ENCODE results near the gene OCRL. TPM values are rescaled to one million over a fixed set of nuclear protein-coding genes. Genes with fewer than 3 reads are reported as not detected.

The OCRL gene
- total and polyA plus RNA-seq, 2 of the 13 experiments (the other 11 are each of a cell fraction or from before 2014, with no cell fraction given): 13.4 to 32.0 TPM

DNA sequence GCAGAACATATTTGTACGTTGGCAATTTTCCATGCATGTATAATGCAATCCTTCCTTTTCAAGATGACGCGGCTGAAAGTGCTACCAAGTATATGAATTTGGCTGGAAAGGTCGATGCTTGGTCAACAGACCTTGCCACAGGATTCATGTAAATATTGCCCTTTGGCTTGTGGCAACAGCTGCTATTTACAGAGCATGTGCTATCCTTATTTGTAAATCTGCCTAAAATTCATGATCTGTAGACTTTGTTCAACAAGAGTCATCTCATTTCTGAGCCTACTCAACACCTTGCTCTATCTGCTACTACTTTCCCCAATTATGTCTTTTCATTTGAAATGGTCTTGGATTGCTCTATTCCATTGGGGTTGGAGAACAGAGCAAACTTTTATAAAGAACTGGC, 14.9 kb upstream of the OCRL start (continued):
- TF ChIP-seq AGO2 (optimal IDR thresholded peaks at IDR 0.05; ENCODE audit: low read depth, low read length) (no peak), BCL6 (CRISPR knock-in tag; IDR thresholded peaks at IDR 0.05) (peak; percentile 86), HNRNPK (IDR thresholded peaks at IDR 0.05; ENCODE audit: low read depth, low read length, poor library complexity, severe bottlenecking) (no peak), ZNF256 (CRISPR knock-in tag; conservative IDR thresholded peaks at IDR 0.05) (no peak), ZNF253 (CRISPR knock-in tag; IDR thresholded peaks at IDR 0.05; ENCODE audit: borderline replicate concordance) (no peak), FOXA3 (CRISPR knock-in tag; IDR thresholded peaks at IDR 0.05) (peak; percentile 99), POLR2AphosphoS5 (IDR thresholded peaks at IDR 0.05; ENCODE audit: low read depth, low read length) (no peak), ZNF773 (CRISPR knock-in tag; IDR thresholded peaks at IDR 0.05; ENCODE audit: borderline replicate concordance) (no peak), NFE2L1 (CRISPR knock-in tag; IDR thresholded peaks at IDR 0.05; ENCODE audit: borderline replicate concordance) (no peak), MXI1 (IDR thresholded peaks at IDR 0.05; ENCODE audit: borderline replicate concordance, low read depth, low read length) (peak; percentile 66; the same call in 1 of the 3 replicates), NCOR1 (IDR thresholded peaks at IDR 0.05; ENCODE audit: borderline replicate concordance, low read length) (peak; percentile 73), SMAD1 (CRISPR knock-in tag; IDR thresholded peaks at IDR 0.05; ENCODE audit: borderline replicate concordance, low read depth) (no peak), FOXC1 (CRISPR knock-in tag; IDR thresholded peaks at IDR 0.05; ENCODE audit: borderline replicate concordance) (no peak), ZNF558 (CRISPR knock-in tag; IDR thresholded peaks at IDR 0.05; ENCODE audit: borderline replicate concordance) (0 out of 2 replicates have a peak, but pooled peaks have one; percentile 28), SATB2 (CRISPR knock-in tag; IDR thresholded peaks at IDR 0.05) (no peak), TBX3 (IDR thresholded peaks at IDR 0.05; ENCODE audit: borderline replicate concordance) (peak; percentile 98), FLYWCH1 (CRISPR knock-in tag; IDR thresholded peaks at IDR 0.05) (no peak), ZBTB8A (CRISPR knock-in tag; IDR thresholded peaks at IDR 0.05; ENCODE audit: borderline replicate concordance, low read depth) (no peak), ZNF839 (CRISPR knock-in tag; IDR thresholded peaks at IDR 0.05; ENCODE audit: borderline replicate concordance) (no peak), ZNF615 (CRISPR knock-in tag; IDR thresholded peaks at IDR 0.05; ENCODE audit: borderline replicate concordance) (no peak), HNRNPH1 (optimal IDR thresholded peaks at IDR 0.05; ENCODE audit: low read depth, low read length) (no peak), EZH2 (conservative IDR thresholded peaks at IDR 0.05; ENCODE audit: low read depth, low read length) (no peak)
- TF ChIP-seq, protein P1, sequence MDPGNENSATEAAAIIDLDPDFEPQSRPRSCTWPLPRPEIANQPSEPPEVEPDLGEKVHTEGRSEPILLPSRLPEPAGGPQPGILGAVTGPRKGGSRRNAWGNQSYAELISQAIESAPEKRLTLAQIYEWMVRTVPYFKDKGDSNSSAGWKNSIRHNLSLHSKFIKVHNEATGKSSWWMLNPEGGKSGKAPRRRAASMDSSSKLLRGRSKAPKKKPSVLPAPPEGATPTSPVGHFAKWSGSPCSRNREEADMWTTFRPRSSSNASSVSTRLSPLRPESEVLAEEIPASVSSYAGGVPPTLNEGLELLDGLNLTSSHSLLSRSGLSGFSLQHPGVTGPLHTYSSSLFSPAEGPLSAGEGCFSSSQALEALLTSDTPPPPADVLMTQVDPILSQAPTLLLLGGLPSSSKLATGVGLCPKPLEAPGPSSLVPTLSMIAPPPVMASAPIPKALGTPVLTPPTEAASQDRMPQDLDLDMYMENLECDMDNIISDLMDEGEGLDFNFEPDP (CRISPR knock-in tag; conservative IDR thresholded peaks at IDR 0.05): no peak
- TF ChIP-seq, protein P2, sequence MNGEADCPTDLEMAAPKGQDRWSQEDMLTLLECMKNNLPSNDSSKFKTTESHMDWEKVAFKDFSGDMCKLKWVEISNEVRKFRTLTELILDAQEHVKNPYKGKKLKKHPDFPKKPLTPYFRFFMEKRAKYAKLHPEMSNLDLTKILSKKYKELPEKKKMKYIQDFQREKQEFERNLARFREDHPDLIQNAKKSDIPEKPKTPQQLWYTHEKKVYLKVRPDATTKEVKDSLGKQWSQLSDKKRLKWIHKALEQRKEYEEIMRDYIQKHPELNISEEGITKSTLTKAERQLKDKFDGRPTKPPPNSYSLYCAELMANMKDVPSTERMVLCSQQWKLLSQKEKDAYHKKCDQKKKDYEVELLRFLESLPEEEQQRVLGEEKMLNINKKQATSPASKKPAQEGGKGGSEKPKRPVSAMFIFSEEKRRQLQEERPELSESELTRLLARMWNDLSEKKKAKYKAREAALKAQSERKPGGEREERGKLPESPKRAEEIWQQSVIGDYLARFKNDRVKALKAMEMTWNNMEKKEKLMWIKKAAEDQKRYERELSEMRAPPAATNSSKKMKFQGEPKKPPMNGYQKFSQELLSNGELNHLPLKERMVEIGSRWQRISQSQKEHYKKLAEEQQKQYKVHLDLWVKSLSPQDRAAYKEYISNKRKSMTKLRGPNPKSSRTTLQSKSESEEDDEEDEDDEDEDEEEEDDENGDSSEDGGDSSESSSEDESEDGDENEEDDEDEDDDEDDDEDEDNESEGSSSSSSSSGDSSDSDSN (CRISPR knock-in tag; IDR thresholded peaks at IDR 0.05): no peak
- TF ChIP-seq, protein P3, sequence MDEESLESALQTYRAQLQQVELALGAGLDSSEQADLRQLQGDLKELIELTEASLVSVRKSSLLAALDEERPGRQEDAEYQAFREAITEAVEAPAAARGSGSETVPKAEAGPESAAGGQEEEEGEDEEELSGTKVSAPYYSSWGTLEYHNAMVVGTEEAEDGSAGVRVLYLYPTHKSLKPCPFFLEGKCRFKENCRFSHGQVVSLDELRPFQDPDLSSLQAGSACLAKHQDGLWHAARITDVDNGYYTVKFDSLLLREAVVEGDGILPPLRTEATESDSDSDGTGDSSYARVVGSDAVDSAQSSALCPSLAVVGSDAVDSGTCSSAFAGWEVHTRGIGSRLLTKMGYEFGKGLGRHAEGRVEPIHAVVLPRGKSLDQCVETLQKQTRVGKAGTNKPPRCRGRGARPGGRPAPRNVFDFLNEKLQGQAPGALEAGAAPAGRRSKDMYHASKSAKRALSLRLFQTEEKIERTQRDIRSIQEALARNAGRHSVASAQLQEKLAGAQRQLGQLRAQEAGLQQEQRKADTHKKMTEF (CRISPR knock-in tag; IDR thresholded peaks at IDR 0.05): no peak; the same call in 1 of the 2 replicates
- TF ChIP-seq, protein P4, sequence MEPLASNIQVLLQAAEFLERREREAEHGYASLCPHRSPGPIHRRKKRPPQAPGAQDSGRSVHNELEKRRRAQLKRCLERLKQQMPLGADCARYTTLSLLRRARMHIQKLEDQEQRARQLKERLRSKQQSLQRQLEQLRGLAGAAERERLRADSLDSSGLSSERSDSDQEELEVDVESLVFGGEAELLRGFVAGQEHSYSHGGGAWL (CRISPR knock-in tag; IDR thresholded peaks at IDR 0.05): no peak

Measured in HepG2 (cell line).